DOHH2 (cell line): ENCODE data around the gene EFNA5.

Source experiments
- EZH2phosphoT487 ChIP-seq: fragments of 200-600 bp; sonication (generic); IDR thresholded peaks from 2 replicates; pipeline ENCODE4 v1.6.1; 2017; ENCODE audit warnings: borderline replicate concordance, mild to moderate bottlenecking, antibody characterized with exemption, low read length, moderate library complexity, mixed read lengths
- TF ChIP-seq, protein P1 (sequence below): fragments of 200-600 bp; sonication (generic); IDR thresholded peaks from one replicate; pipeline ENCODE4 v1.5.1; 2014; ENCODE audit warnings: antibody characterized with exemption, mild to moderate bottlenecking, low read depth, low read length; ENCODE audit not compliant: poor library complexity, severe bottlenecking

- TF ChIP-seq, protein P1, sequence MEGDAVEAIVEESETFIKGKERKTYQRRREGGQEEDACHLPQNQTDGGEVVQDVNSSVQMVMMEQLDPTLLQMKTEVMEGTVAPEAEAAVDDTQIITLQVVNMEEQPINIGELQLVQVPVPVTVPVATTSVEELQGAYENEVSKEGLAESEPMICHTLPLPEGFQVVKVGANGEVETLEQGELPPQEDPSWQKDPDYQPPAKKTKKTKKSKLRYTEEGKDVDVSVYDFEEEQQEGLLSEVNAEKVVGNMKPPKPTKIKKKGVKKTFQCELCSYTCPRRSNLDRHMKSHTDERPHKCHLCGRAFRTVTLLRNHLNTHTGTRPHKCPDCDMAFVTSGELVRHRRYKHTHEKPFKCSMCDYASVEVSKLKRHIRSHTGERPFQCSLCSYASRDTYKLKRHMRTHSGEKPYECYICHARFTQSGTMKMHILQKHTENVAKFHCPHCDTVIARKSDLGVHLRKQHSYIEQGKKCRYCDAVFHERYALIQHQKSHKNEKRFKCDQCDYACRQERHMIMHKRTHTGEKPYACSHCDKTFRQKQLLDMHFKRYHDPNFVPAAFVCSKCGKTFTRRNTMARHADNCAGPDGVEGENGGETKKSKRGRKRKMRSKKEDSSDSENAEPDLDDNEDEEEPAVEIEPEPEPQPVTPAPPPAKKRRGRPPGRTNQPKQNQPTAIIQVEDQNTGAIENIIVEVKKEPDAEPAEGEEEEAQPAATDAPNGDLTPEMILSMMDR: no peak
- no peak for TF ChIP-seq EZH2phosphoT487
These were observed 30.2 kb downstream of the EFNA5 start for GRCh38 chr5:107640568-107640967.
